ENCODE measurements around the gene TRAM2. TPM values are rescaled to one million over a fixed set of nuclear protein-coding genes. Genes with fewer than 3 reads are reported as not detected.

TRAM2 gene
- total and polyA plus RNA-seq, 2 donors (not counting 3 experiments of a cell fraction or from before 2014, with no cell fraction given): 85.7 to 98.6 TPM

- Histone ChIP-seq H4K20me1 (replicated peaks; ENCODE audit: control insufficient read depth, extremely low read depth, insufficient read depth, low read length) (no peaks in the 10 kb centered on the region), H2AFZ (ENCODE audit: low read depth, low read length) (no peak overlapping the region), H3K36me3 (ENCODE audit: control insufficient read depth in 2 of 2, extremely low read depth in 1 of 2, insufficient read depth in 2 of 2, low read length in 2 of 2) (peaks cover 4 to 10% of the 10 kb centered on the region in 2 experiments), H3K79me2 (ENCODE audit: control insufficient read depth, insufficient read depth, low read length) (peaks cover 47% of the 10 kb centered on the region), H3K4me1 (ENCODE audit: control insufficient read depth, extremely low read depth, insufficient read depth, low read length) (peaks cover 46% of the 10 kb centered on the region), H3K27me3 (ENCODE audit: control insufficient read depth in 2 of 2, insufficient read depth in 2 of 2, low read length in 2 of 2) (no peaks in the 10 kb centered on the region), H3K9me3 (replicated peaks; ENCODE audit: control insufficient read depth, insufficient read depth, low read length) (no peaks in the 10 kb centered on the region), H3K27ac (ENCODE audit: insufficient read depth, low read depth, low read length) (no peak overlapping the region), H3K9ac (replicated peaks; ENCODE audit: extremely low read depth, insufficient read depth, low read length) (no peak overlapping the region), H3K4me3 (replicated peaks in 1 of 3; ENCODE audit: insufficient read depth in 1 of 3, low read depth in 1 of 3, low read length in 3 of 3) (no peak overlapping the region), H3K9me1 (replicated peaks; ENCODE audit: control insufficient read depth, extremely low read depth, insufficient read depth, low read length) (no peaks in the 10 kb centered on the region), H3K4me2 (ENCODE audit: insufficient read depth, low read length) (no peak overlapping the region)
- POLR2A ChIA-PET: no interaction called here
- CTCF ChIA-PET: no interaction called here
- dilution Hi-C loops (cut with MboI; ENCODE audit: extremely low pct_ligation_motif_present, low sequenced_read_pairs): loop anchor here (25.0 kb wide), 1 partner anchor 120 kb away; the partner anchor contains the start of gene EFHC1
- no TSS peak for BruUV-seq (replicated peaks)
- intact Hi-C loops (cut with micrococcal nuclease): no loop called here
- DNase-seq (ENCODE audit: low read depth, low spot score) (no peak), FAIRE-seq (peak; percentile 55)
- no peak for TF ChIP-seq EZH2 (IDR thresholded peaks at IDR 0.05; ENCODE audit: borderline replicate concordance, low read depth, low read length, severe bottlenecking)
- no peak for TF ChIP-seq FOS (IDR thresholded peaks at IDR 0.05; ENCODE audit: borderline replicate concordance, insufficient read depth, low read length)
- TF ChIP-seq GATA2 (IDR thresholded peaks at IDR 0.05; ENCODE audit: insufficient read depth, insufficient read length, low read depth, low read length): no peak
- no peak for TF ChIP-seq JUN (IDR thresholded peaks at IDR 0.05; ENCODE audit: borderline replicate concordance, insufficient read depth, insufficient read length, low read depth)
- no peak for TF ChIP-seq MYC (IDR thresholded peaks at IDR 0.05; ENCODE audit: low read depth, low read length)
- TF ChIP-seq, protein P1, sequence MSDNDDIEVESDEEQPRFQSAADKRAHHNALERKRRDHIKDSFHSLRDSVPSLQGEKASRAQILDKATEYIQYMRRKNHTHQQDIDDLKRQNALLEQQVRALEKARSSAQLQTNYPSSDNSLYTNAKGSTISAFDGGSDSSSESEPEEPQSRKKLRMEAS (IDR thresholded peaks at IDR 0.05; ENCODE audit: insufficient read depth, insufficient read length): no peak
- TF ChIP-seq POLR2AphosphoS5 (IDR thresholded peaks at IDR 0.05; ENCODE audit: insufficient read depth, low read depth, low read length): no peak
- TF ChIP-seq POLR2A (IDR thresholded peaks at IDR 0.05; ENCODE audit: low read depth, low read length): no peak
- TF ChIP-seq CTCF (IDR thresholded peaks at IDR 0.05; ENCODE audit: extremely low read depth in 1 of 2, insufficient read depth in 1 of 2, low read depth in 1 of 2, low read length in 2 of 2): no peak
Measured at GRCh38 chr6:52532457-52532856, 44.4 kb downstream of the TRAM2 start.

Measured in endothelial cell of umbilical vein (primary cell).